Measurements from ENCODE around the gene SEPHS2. TPM values are rescaled to one million over a fixed set of nuclear protein-coding genes. Genes with fewer than 3 reads are reported as not detected.
"Not testable (repeated sequence)": the region's sequence is repeated elsewhere in the genome, so short reads cannot be mapped to it uniquely, and the experiment has no call there.

SEPHS2 gene
- total and polyA plus RNA-seq, 5 experiments from 2014 or later, result 45.5 to 60.7 (median 55.0) TPM

- H3K9me3 Mint-ChIP-seq, DNase-seq, ATAC-seq, H3K36me3 Mint-ChIP-seq, H3K27me3 Mint-ChIP-seq, H3K4me3 Mint-ChIP-seq: not testable (repeated sequence)
- Mint-ChIP-seq H3K27ac (peak overlapping the region in 4 of 10 donors; percentile 19 to 73 (median 54)), H3K4me1 (peaks cover 24 to 59% (median 52%) of the 10 kb centered on the region in 4 donors)
- POLR2A ChIA-PET, result interaction anchor here (0.6 to 9.4 kb wide), 4 partner anchors 11 to 235 kb away, joined by 3 to 247 read pairs (median 5); partner anchors contain the start of genes ITGAL and SEPHS2
Observed at GRCh38 chr16:30461426-30461825, 15.8 kb upstream of the SEPHS2 start.

GRCh38 chr16:30459456-30459855, 13.8 kb upstream of the SEPHS2 start:
- Mint-ChIP-seq H3K36me3 (no peaks in the 10 kb centered on the region), H3K9me3 (no peaks in the 10 kb centered on the region), H3K27ac (peak overlapping the region in 8 of 10 donors; percentile 52 to 92 (median 87)), H3K4me1 (peaks cover 19 to 50% (median 44%) of the 10 kb centered on the region in 4 donors), H3K27me3 (no peaks in the 10 kb centered on the region), H3K4me3 (peak overlapping the region in 4 of 10 donors; percentile 11 to 74 (median 63))
- no peak for DNase-seq
- ATAC-seq, result no peak
- POLR2A ChIA-PET, result interaction anchor here (0.6 to 9.4 kb wide), 13 partner anchors 10 to 238 kb away, joined by 3 to 247 read pairs (median 5); partner anchors contain the start of genes DCTPP1, FBRS, ITGAL and ZNF747

GRCh38 chr16:30458561-30459394, 13.1 kb upstream of the SEPHS2 start:
- Mint-ChIP-seq H3K27me3 (no peaks in the 10 kb centered on the region), H3K36me3 (no peaks in the 10 kb centered on the region), H3K9me3 (no peaks in the 10 kb centered on the region), H3K27ac (peak overlapping the region; percentile 68 to 93 (median 88)), H3K4me3 (peak overlapping the region; percentile 48 to 78 (median 68)), H3K4me1 (peaks cover 18 to 52% (median 48%) of the 10 kb centered on the region in 4 donors)
- peak; percentile 96 to 98 for ATAC-seq
- peak; percentile 30 to 85 (median 63) for DNase-seq
- POLR2A ChIA-PET, result interaction anchor here (0.6 to 9.4 kb wide), 18 partner anchors 9 to 1450 kb away, joined by 3 to 247 read pairs (median 5); partner anchors contain the start of genes DCTPP1, FBRS, ITGAL and ZNF688

- Mint-ChIP-seq H3K27me3 (no peaks in the 10 kb centered on the region), H3K4me3 (peak overlapping the region in 9 of 10 donors; percentile 57 to 78 (median 69))
Observed at GRCh38 chr16:30457743-30458560, 12.3 kb upstream of the SEPHS2 start.

GRCh38 chr16:30457256-30457655, 11.6 kb upstream of the SEPHS2 start:
- Mint-ChIP-seq H3K27me3 (no peaks in the 10 kb centered on the region), H3K4me1 (peaks cover 21 to 57% (median 51%) of the 10 kb centered on the region in 4 donors), H3K27ac (peak overlapping the region in 5 of 10 donors; percentile 25 to 84 (median 56)), H3K36me3 (no peaks in the 10 kb centered on the region), H3K4me3 (peak overlapping the region in 2 of 10 donors; percentile 21 to 43), H3K9me3 (no peaks in the 10 kb centered on the region)
- ATAC-seq (no peak), DNase-seq (no peak)
- POLR2A ChIA-PET, result interaction anchor here (0.5 to 9.4 kb wide), 6 partner anchors 12 to 105 kb away, joined by 3 to 247 read pairs (median 6); partner anchors contain the start of genes ITGAL and SEPHS2

More at GRCh38 chr16:30457743-30458560, 12.3 kb upstream of the SEPHS2 start:
- no peak for ATAC-seq
- Mint-ChIP-seq H3K4me1 (peaks cover 18 to 50% (median 47%) of the 10 kb centered on the region in 4 donors), H3K9me3 (no peaks in the 10 kb centered on the region), H3K27ac (peak overlapping the region in 9 of 10 donors; percentile 68 to 93 (median 90)), H3K36me3 (no peaks in the 10 kb centered on the region)
- no peak for DNase-seq
- POLR2A ChIA-PET, result interaction anchor here (0.5 to 9.4 kb wide), 16 partner anchors 8 to 203 kb away, joined by 3 to 247 read pairs (median 6); partner anchors contain the start of genes DCTPP1, FBRS, ITGAL and SEPHS2

- DNase-seq, result no peak
- H3K36me3 Mint-ChIP-seq, result no peaks in the 10 kb centered on the region
- peaks cover 19 to 56% (median 49%) of the 10 kb centered on the region in 4 donors for H3K4me1 Mint-ChIP-seq
- H3K27me3 Mint-ChIP-seq, result no peaks in the 10 kb centered on the region
- H3K9me3 Mint-ChIP-seq, result no peaks in the 10 kb centered on the region
- POLR2A ChIA-PET, result interaction anchor here (1.0 to 9.4 kb wide), 5 partner anchors 11 to 441 kb away, joined by 3 to 247 read pairs (median 4); partner anchors contain the start of genes ITGAL and SEPHS2
- H3K4me3 Mint-ChIP-seq, result no peak overlapping the region
- ATAC-seq, result no peak
- peak overlapping the region in 3 of 10 donors; percentile 40 to 67 (median 47) for H3K27ac Mint-ChIP-seq
Observed at GRCh38 chr16:30456302-30456701, 10.6 kb upstream of the SEPHS2 start.

- H3K36me3 Mint-ChIP-seq, H3K27me3 Mint-ChIP-seq, H3K9me3 Mint-ChIP-seq, DNase-seq, ATAC-seq: not testable (repeated sequence)
- peaks cover 14 to 53% (median 41%) of the 10 kb centered on the region in 4 donors for H3K4me1 Mint-ChIP-seq
- peak overlapping the region in 4 of 10 donors; percentile 13 to 54 (median 32) for H3K27ac Mint-ChIP-seq
- peak overlapping the region in 1 of 10 donors; percentile 1 for H3K4me3 Mint-ChIP-seq
- POLR2A ChIA-PET, result interaction anchor here (0.6 to 9.4 kb wide), 3 partner anchors 19 to 91 kb away, joined by 3 to 247 read pairs (median 4); partner anchors contain the start of gene ITGAL
Observed at GRCh38 chr16:30452709-30453580, 7.3 kb upstream of the SEPHS2 start.

DNA sequence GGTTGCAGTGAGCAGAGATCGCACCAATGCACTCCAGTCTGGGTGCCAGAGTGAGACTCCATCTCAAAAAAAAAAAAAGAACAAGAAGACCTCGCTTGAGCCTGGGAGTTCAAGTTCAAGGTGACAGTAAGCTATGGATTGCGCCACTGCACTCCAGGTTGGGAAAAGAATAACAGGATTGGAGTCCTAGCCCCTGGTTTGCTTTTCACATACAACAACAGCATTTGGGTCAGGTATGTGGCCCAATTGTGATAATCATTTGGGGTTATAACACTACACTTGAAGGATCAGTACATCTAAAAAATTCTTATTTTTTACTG, 3.4 kb upstream of the SEPHS2 start:
- Mint-ChIP-seq H3K4me1 (peaks cover 15 to 46% (median 41%) of the 10 kb centered on the region in 4 donors), H3K4me3 (no peak overlapping the region), H3K27me3 (no peaks in the 10 kb centered on the region), H3K27ac (no peak overlapping the region), H3K36me3 (peaks cover under 1 to 8% (median 1%) of the 10 kb centered on the region in 3 donors), H3K9me3 (peaks cover 0 to 2% (median 0%) of the 10 kb centered on the region in 9 donors)
- POLR2A ChIA-PET, result interaction anchor here (0.6 to 4.2 kb wide), 10 partner anchors 10 to 632 kb away, joined by 3 to 32 read pairs (median 4); partner anchors contain the start of genes ITGAL and ZNF747
- DNase-seq (no peak), ATAC-seq (no peak)

GRCh38 chr16:30447512-30448226, 2.0 kb upstream of the SEPHS2 start:
- DNase-seq, result no peak
- H3K4me3 Mint-ChIP-seq, result peak overlapping the region in 3 of 10 donors; percentile 0 to 52 (median 43)
- H3K27me3 Mint-ChIP-seq, result no peaks in the 10 kb centered on the region
- no peak for ATAC-seq
- peaks cover 16 to 55% (median 50%) of the 10 kb centered on the region in 4 donors for H3K4me1 Mint-ChIP-seq
- POLR2A ChIA-PET, result interaction anchor here (0.6 to 4.4 kb wide), 11 partner anchors 11 to 153 kb away, joined by 3 to 32 read pairs (median 6); partner anchors contain the start of genes ITGAL, ZNF747 and ZNF764
- H3K27ac Mint-ChIP-seq, result peak overlapping the region in 6 of 10 donors; percentile 22 to 65 (median 45)
- peaks cover 0 to 2% (median 0%) of the 10 kb centered on the region in 9 donors for H3K9me3 Mint-ChIP-seq
- peaks cover 12 to 20% (median 12%) of the 10 kb centered on the region in 3 donors for H3K36me3 Mint-ChIP-seq

GRCh38 chr16:30446203-30446595, 525 bp upstream of the SEPHS2 start:
- Mint-ChIP-seq H3K27me3 (no peaks in the 10 kb centered on the region), H3K9me3 (peaks cover 0 to 2% (median 0%) of the 10 kb centered on the region in 9 donors), H3K4me1 (peaks cover 14 to 54% (median 47%) of the 10 kb centered on the region in 4 donors), H3K36me3 (peaks cover 12 to 20% (median 12%) of the 10 kb centered on the region in 3 donors), H3K27ac (peak overlapping the region; percentile 95 to 99 (median 97)), H3K4me3 (peak overlapping the region; percentile 86 to 98 (median 96))
- POLR2A ChIA-PET, result interaction anchor here (0.5 to 4.4 kb wide), 14 partner anchors 9 to 204 kb away, joined by 3 to 32 read pairs (median 5); partner anchors contain the start of genes DCTPP1, ITGAL, PRR14 and ZNF689
- DNase-seq (no peak), ATAC-seq (no peak)

All from naive thymus-derived CD8-positive, alpha-beta T cell (primary cell).